Inflammatory macrophage treated with lipopolysaccharide for 1 hour (primary cell): Measurements from ENCODE around the gene KLHL29.
"Not testable (repeated sequence)": the region's sequence is repeated elsewhere in the genome, so short reads cannot be mapped to it uniquely, and the experiment has no call there.

Source experiments
- DNase-seq, 2 donors: peaks; one replicate each; pipeline ENCODE4 v3.0.0-alpha.2; 2020 to 2022

Gene KLHL29

DNA sequence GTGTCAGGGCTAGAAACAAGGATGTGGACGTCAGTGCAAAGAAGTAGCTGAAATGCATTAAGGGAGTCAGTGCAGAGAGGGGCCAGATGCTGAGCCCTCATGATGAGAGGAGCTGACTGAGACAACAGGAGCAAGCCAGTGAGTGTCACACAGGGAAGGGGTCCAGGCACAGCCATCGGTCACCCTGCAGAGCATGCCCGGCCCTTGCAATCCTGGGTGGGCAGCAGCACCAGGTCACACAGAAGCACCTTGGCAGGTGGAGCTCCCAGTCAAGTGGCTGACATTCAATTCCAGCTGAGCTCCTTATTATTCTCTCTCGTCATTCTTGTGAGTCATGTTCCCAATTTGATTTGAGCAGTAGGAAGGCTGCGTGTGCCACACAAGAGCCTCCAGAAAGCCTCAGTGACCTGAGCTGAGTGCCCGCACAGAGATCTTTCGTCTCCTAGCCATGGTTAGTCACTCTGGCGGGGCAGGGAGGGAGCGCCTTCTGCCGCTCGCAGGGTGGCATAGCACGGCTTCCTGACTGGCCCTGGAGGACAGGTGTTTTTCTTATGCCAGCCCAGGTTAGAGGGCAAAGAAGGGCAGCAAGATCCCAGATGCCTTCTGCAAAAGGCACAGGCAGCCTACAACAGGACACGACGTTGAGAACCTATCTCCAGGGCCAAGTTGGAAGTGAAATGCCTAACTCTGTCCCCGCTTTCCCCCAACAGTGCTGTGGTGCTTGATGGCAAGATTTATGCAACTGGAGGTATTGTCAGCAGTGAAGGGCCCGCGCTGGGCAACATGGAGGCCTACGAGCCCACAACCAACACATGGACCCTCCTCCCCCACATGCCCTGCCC, 321.0 kb downstream of the KLHL29 start:
- DNase-seq, result no peak

GRCh38 chr2:23706613-23707078, 321.7 kb downstream of the KLHL29 start:
- no peak for DNase-seq

- no peak for DNase-seq
Observed at GRCh38 chr2:23707096-23707495, 322.1 kb downstream of the KLHL29 start.

GRCh38 chr2:23708771-23709170, 323.8 kb downstream of the KLHL29 start:
- no peak for DNase-seq

GRCh38 chr2:23709311-23709710, 324.3 kb downstream of the KLHL29 start:
- no peak for DNase-seq

GRCh38 chr2:23711979-23712755, 327.2 kb downstream of the KLHL29 start:
- no peak for DNase-seq

- no peak for DNase-seq
Observed at GRCh38 chr2:23712756-23713151, 327.8 kb downstream of the KLHL29 start.

GRCh38 chr2:23713351-23713750, 328.4 kb downstream of the KLHL29 start:
- peak in 1 of 2 donors; percentile 7 for DNase-seq

DNA sequence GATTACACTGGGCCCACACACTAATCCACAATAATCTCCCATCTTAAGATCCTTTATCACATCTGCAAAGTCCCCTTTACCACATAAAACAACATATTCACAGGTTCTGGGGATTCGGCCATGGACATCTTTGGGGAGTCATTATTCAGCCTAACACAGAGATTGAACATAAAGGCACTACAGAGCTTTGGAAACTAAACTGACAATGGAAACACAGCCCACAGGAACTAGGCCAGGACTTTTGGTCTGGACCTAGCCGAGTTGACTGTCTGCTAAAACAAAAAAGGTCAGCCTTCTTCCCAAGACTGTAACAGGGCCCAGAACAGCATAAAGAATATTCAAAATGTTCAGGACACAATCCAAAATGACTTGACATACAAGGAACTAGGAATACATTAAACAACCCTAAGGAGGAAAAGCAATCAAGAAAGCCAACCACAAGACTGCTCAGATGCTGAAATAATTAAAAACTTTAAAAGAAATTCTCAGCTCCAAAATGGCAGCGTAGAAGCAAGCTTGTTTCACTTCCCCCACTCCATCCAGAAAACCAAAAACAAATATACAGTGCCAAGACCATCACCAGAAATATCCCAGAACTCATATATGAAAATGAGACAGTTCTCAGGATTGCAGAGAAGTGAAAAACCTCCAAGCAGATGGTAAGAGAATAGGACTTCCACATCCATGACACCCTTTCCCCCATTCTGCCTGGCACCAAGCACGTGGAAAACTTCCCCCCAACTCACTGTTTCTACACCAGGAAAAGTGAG, 334.1 kb downstream of the KLHL29 start:
- DNase-seq, result no peak

DNA sequence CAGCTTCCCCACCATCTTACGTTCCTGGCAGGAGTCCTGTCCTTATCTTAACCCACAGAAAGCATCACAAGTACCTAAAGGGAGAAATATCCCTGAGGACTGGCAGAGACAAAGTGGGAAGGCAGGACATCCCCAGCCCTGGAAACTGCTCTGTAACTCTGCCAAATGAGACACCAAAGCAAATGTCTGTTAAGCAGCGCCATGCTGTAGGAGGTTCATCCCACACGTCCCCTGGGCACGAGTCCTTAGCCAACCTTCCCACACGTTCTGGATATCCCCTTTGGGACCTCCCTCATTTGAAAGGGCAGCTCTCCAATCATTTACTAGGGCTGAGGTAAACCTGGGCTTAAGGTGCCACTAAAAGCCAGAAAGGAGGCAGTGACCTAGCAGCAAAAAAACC, 334.7 kb downstream of the KLHL29 start:
- DNase-seq, result peak in 1 of 2 donors; percentile 49

- DNase-seq, result no peak
Observed at GRCh38 chr2:23720705-23721453, 335.9 kb downstream of the KLHL29 start.

DNA sequence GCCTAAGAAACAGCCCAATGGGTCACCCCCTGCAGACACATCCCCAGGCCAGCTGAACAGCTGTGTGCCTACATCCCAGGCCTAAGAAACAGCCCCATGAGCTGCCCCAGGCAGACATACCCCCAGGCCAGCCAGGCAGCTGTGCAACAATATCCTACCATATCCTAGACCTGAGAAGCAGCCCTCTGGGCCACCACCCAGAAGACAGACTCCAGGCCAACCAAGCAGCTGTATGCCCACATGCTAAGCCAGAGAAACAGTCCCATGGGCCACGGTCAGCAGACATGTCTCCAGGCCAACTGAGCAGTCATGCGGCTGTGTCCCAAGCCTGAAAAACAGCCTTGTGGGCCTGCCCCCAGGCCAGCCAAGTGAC, 336.5 kb downstream of the KLHL29 start:
- no peak for DNase-seq

- no peak for DNase-seq
Observed at GRCh38 chr2:23722255-23722654, 337.3 kb downstream of the KLHL29 start.

- not testable (repeated sequence) for DNase-seq
Observed at GRCh38 chr2:23723029-23723428, 338.1 kb downstream of the KLHL29 start.

DNA sequence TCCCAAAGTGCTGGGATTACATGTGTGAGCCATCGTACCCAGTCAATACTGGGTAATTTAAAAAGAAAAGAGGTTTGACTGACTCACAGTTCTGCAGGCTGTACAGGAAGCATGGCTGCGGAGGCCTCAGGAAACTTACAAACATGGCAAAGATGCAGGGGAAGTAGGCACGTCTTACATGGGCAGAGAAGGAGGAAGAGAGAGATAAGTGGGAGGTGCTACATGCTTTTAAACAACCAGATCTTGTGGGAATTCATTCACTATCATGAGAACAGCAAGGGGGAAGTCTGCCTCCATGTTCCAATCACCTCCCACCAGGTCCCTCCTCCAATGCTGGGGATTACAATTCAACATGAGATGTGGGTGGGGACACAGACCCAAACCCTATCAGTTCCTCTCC, 349.4 kb downstream of the KLHL29 start:
- DNase-seq, result peak; percentile 31 to 64

DNA sequence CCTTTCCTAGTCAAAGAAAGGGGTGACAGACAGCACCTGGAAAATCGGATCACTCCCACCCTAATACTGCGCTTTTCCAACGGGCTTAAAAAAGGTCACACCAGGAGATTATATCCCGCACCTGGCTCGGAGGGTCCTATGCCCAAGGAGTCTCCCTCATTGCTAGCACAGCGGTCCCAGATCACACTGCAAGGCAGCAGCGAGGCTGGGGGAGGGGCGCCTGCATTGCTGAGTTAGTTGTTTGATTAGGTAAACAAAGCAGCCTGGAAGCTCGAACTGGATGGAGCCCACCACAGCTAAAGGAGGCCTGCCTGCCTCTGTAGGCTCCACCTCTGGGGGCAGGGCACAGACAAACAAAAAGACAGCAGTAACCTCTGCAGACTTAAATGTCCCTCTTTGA, 351.8 kb downstream of the KLHL29 start:
- DNase-seq, result not testable (repeated sequence)

DNA sequence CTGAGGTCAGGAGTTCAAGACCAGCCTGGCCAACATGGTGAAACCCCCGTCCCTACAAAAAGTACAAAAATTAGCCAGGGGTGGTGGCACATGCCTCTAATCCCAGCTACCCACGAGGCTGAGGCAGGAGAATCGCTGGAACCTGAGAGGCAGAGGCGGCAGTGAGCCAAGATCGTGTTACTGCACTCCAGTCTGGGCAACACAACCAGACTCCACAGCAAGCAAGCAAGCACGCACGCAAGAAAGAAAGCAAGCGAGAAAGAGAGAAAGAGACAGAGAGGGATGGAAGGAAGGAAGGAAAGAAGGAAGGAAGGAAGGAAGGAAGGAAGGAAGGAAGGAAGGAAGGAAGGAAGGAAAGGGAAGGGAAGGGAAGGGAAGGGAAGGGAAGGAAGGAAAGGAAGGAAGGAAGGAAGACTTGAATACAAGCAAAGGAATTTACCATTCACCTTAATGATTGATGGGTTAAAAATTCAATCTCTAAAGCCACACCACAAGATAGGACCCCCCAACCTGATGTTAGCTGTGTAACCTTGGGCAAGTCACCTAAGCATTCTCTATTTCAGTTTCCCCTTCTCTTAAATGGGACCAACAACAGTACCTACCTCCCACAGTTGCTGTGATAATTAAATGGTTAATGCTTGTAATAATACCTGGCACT, 360.2 kb downstream of the KLHL29 start:
- no peak for DNase-seq

- DNase-seq, result no peak
Observed at GRCh38 chr2:23745726-23746105, 360.7 kb downstream of the KLHL29 start.

- no peak for DNase-seq
Observed at GRCh38 chr2:23746141-23746863, 361.3 kb downstream of the KLHL29 start.

- DNase-seq, result no peak
Observed at GRCh38 chr2:23751747-23752265, 366.8 kb downstream of the KLHL29 start.
